OCI-LY1 (cell line): ENCODE data around the gene PSMB5.

Source experiments
- H2AFZ ChIP-seq: fragments of 200-600 bp; sonication (generic), shearing (Covaris generic); 2 replicates; pipeline ENCODE4 v1.6.0; 2014; ENCODE audit warnings: antibody characterized with exemption, mild to moderate bottlenecking, low read length
- H3F3A ChIP-seq: fragments of 200-600 bp; sonication (generic), shearing (Covaris generic); 2 replicates; pipeline ENCODE4 v1.6.0; 2014; ENCODE audit warnings: mild to moderate bottlenecking, antibody characterized with exemption, low read length, moderate library complexity; ENCODE audit not compliant: insufficient read depth
- H3K27ac ChIP-seq: fragments of 200-600 bp; sonication (generic); 2 replicates; pipeline ENCODE4 v1.5.1; 2014; ENCODE audit warnings: low read length, mixed run types, mild to moderate bottlenecking, low read depth; ENCODE audit not compliant: poor library complexity, severe bottlenecking
- H3K27me3 ChIP-seq: fragments of 200-600 bp; sonication (generic); 2 replicates; pipeline ENCODE4 v1.6.0; 2014; ENCODE audit warnings: antibody characterized with exemption, mild to moderate bottlenecking, low read length, moderate library complexity; ENCODE audit not compliant: insufficient read depth
- H3K36me3 ChIP-seq: fragments of 200-600 bp; sonication (generic); 2 replicates; pipeline ENCODE4 v1.6.1; 2014; ENCODE audit warnings: mild to moderate bottlenecking, antibody characterized with exemption, low read length, moderate library complexity, mixed read lengths; ENCODE audit not compliant: insufficient read depth
- H3K4me1 ChIP-seq: fragments of 200-600 bp; sonication (generic); 2 replicates; pipeline ENCODE4 v1.5.1; 2014; ENCODE audit warnings: mild to moderate bottlenecking, low read length, moderate library complexity; ENCODE audit not compliant: insufficient read depth, severe bottlenecking
- H3K4me2 ChIP-seq: fragments of 200-600 bp; sonication (generic), shearing (Covaris generic); 2 replicates; pipeline ENCODE4 v1.6.1; 2014; ENCODE audit warnings: low read length
- H3K4me3 ChIP-seq: fragments of 200-600 bp; sonication (generic); 2 replicates; pipeline ENCODE4 v1.5.1; 2014; ENCODE audit warnings: low read length, low read depth, mild to moderate bottlenecking, mixed read lengths; ENCODE audit not compliant: poor library complexity, severe bottlenecking
- H3K79me2 ChIP-seq: fragments of 200-600 bp; shearing (Covaris generic); 2 replicates; pipeline ENCODE4 v1.6.1; 2016; ENCODE audit warnings: mixed run types, low read length, mixed read lengths; ENCODE audit not compliant: insufficient read depth
- H3K9ac ChIP-seq: fragments of 200-600 bp; sonication (generic), shearing (Covaris generic); 2 replicates; pipeline ENCODE4 v1.6.1; 2014; ENCODE audit warnings: mild to moderate bottlenecking, low read length, mixed read lengths
- H3K9me2 ChIP-seq: fragments of 200-600 bp; sonication (generic), shearing (Covaris generic); 2 replicates; pipeline ENCODE4 v1.6.1; 2014; ENCODE audit warnings: low read depth, mild to moderate bottlenecking, low read length, mixed read lengths
- H3K9me3 ChIP-seq: fragments of 200-600 bp; shearing (Covaris generic); 2 replicates; pipeline ENCODE4 v1.6.1; 2014; ENCODE audit warnings: low read length, mixed read lengths
- H4K20me1 ChIP-seq: fragments of 200-600 bp; sonication (generic), shearing (Covaris generic); 2 replicates; pipeline ENCODE4 v1.6.0; 2016; ENCODE audit warnings: mild to moderate bottlenecking, low read length; ENCODE audit not compliant: insufficient read depth
- CTCF ChIP-seq: fragments of 200-600 bp; sonication (generic), shearing (Covaris generic); IDR thresholded peaks from 2 replicates; pipeline ENCODE4 v1.5.1; 2017; ENCODE audit warnings: mild to moderate bottlenecking, antibody characterized with exemption, low read length, moderate library complexity, mixed read lengths
- EZH2 ChIP-seq: fragments of 200-600 bp; sonication (generic), shearing (Covaris generic); IDR thresholded peaks from 2 replicates; pipeline ENCODE4 v1.8.0; 2017; ENCODE audit warnings: borderline replicate concordance, mixed run types, mild to moderate bottlenecking, antibody characterized with exemption, low read length, moderate library complexity, mixed read lengths

Gene PSMB5

GRCh38 chr14:23052671-23053070 is 18.0 kb upstream of the PSMB5 start:
- no peak overlapping the region for H3K9ac ChIP-seq
- H3K27ac ChIP-seq: no peak overlapping the region

DNA sequence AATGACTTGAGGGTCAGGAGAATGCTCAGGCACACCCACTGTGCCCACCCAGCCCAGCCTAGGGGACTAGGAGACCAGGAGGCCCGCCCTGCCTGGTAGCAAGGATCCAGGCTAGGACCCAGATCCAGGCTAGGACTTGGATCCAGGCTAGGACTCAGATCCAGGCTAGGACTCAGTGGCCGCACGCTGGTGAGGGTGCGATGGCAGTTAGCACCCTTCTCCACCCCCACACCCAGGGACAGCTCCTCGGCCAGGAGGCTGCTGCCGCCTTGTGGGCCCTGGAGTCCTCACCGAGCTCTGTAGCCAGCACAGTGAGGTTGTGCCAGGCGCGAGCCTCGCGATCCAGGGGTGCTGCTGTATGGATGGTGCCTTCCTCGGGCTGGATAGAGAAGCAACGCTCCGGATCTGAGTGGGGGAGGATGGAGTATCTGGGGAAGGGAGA is 17.5 kb upstream of the PSMB5 start:
- TF ChIP-seq CTCF (peak; percentile 46), EZH2 (no peak)
- H3K27ac ChIP-seq: no peak overlapping the region
- no peak overlapping the region for H3K4me2 ChIP-seq
- no peaks in the 10 kb centered on the region for H3K9me2 ChIP-seq
- no peak overlapping the region for H2AFZ ChIP-seq
- H3K36me3 ChIP-seq: no peaks in the 10 kb centered on the region
- H3K4me1 ChIP-seq: peaks cover 11% of the 10 kb centered on the region
- H3K9ac ChIP-seq: no peak overlapping the region
- H3K4me3 ChIP-seq: no peak overlapping the region
- no peaks in the 10 kb centered on the region for H4K20me1 ChIP-seq
- H3K9me3 ChIP-seq: no peaks in the 10 kb centered on the region
- no peaks in the 10 kb centered on the region for H3K79me2 ChIP-seq
- H3F3A ChIP-seq: no peaks in the 10 kb centered on the region
- H3K27me3 ChIP-seq: no peaks in the 10 kb centered on the region

More at GRCh38 chr14:23052671-23053070, 18.0 kb upstream of the PSMB5 start:
- H3K4me2 ChIP-seq: no peak overlapping the region
- TF ChIP-seq EZH2: no peak
- TF ChIP-seq CTCF: no peak
- H3K27me3 ChIP-seq: no peaks in the 10 kb centered on the region
- H3K4me3 ChIP-seq: no peak overlapping the region
- no peaks in the 10 kb centered on the region for H3K36me3 ChIP-seq
- H4K20me1 ChIP-seq: no peaks in the 10 kb centered on the region
- H3K79me2 ChIP-seq: no peaks in the 10 kb centered on the region
- no peaks in the 10 kb centered on the region for H3K9me2 ChIP-seq
- peaks cover 12% of the 10 kb centered on the region for H3K4me1 ChIP-seq
- no peaks in the 10 kb centered on the region for H3K9me3 ChIP-seq
- H2AFZ ChIP-seq: no peak overlapping the region
- H3F3A ChIP-seq: no peaks in the 10 kb centered on the region

DNA sequence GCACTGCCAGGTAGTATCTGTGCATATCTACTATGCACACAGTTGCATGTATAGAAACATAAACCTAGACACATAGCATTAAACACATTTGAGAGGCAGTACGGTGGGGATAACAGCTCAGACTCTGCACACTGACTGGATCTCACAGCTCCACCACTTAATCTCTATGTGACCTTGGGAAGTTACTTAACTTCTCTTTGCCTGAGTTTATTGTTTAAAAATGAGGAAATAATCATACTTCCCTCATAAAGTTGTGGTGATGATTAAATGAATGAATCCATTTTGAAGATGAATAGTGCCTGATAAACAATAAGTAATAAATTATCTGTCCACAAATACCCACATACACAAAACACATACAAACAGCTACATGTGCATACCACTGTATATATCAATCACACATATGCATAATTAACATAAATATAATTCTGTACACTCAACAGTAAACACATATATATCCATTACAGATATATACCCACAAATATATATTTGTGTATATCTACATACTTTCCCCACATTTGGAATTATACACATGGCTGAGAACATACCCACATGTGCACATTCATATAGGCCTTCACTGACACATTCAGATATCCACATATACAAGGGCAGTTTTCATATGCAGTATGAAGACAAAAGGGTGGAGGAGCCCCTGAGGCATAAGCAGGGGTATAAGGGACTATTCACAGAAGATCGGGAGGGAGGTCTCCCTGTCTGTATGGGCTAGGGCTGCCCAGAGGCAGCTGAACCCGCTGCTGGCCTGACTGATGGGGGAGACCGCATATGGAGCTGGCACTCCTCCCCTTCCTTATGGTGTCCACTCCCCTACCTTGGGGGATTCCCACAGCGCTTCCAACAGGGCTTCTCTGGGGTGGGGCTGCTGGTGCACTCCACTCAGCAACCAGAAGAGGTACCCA is 16.7 kb upstream of the PSMB5 start:
- Histone ChIP-seq H3K27ac (no peak overlapping the region), H3K4me2 (no peak overlapping the region), H3K4me3 (no peak overlapping the region), H3K36me3 (no peaks in the 10 kb centered on the region), H3K9me3 (no peaks in the 10 kb centered on the region), H3K4me1 (peaks cover 3% of the 10 kb centered on the region), H3K79me2 (no peaks in the 10 kb centered on the region), H2AFZ (no peak overlapping the region), H3K9ac (no peak overlapping the region), H3K27me3 (no peaks in the 10 kb centered on the region), H4K20me1 (no peaks in the 10 kb centered on the region), H3F3A (no peaks in the 10 kb centered on the region), H3K9me2 (no peaks in the 10 kb centered on the region)
- no peak for TF ChIP-seq CTCF
- no peak for TF ChIP-seq EZH2
